GM23338 (cell line): ENCODE measurements around the gene RAB29. TPM values are rescaled to one million over a fixed set of nuclear protein-coding genes. Genes with fewer than 3 reads are reported as not detected.

Experiments
- ATAC-seq: fragments of 200-7000 bp; cut with Tn5 transposase; 3 replicates; pipeline ENCODE4 v1.9.1; 2020
- DNase-seq: peaks from one replicate; pipeline ENCODE4 v3.0.0-alpha.2; 2015; ENCODE audit warnings: low spot score
- H2AFZ ChIP-seq: fragments of 200-600 bp; sonication (generic); 2 replicates; pipeline ENCODE4 v1.8.0; 2016; ENCODE audit warnings: antibody characterized with exemption, mild to moderate bottlenecking, moderate library complexity
- H3F3A ChIP-seq: fragments of 200-600 bp; sonication (generic); replicated peaks from 2 replicates; pipeline ENCODE4 v1.8.0; 2017; ENCODE audit warnings: antibody characterized with exemption, mixed run types, low read depth
- H3K27ac ChIP-seq: fragments of 200-600 bp; sonication (generic); 2 replicates; pipeline ENCODE4 v1.6.1; 2016; ENCODE audit warnings: low read depth
- H3K27me3 ChIP-seq: fragments of 200-600 bp; sonication (generic); 2 replicates; pipeline ENCODE4 v1.8.0; 2016; ENCODE audit warnings: mild to moderate bottlenecking, mixed run types, moderate library complexity; ENCODE audit not compliant: insufficient read depth
- H3K36me3 ChIP-seq: fragments of 200-600 bp; sonication (generic); 2 replicates; pipeline ENCODE4 v1.8.0; 2016; ENCODE audit warnings: mild to moderate bottlenecking; ENCODE audit not compliant: insufficient read depth
- H3K4me1 ChIP-seq: fragments of 200-600 bp; sonication (generic); 2 replicates; pipeline ENCODE4 v1.8.0; 2016; ENCODE audit warnings: mild to moderate bottlenecking, moderate library complexity; ENCODE audit not compliant: insufficient read depth
- H3K4me2 ChIP-seq: fragments of 200-600 bp; sonication (generic); 2 replicates; pipeline ENCODE4 v1.7.1; 2017; ENCODE audit warnings: mixed run types
- H3K4me3 ChIP-seq: fragments of 200-600 bp; sonication (generic); 2 replicates; pipeline ENCODE4 v1.6.1; 2016; ENCODE audit warnings: mixed run types
- H3K79me2 ChIP-seq: fragments of 200-600 bp; sonication (generic); replicated peaks from 2 replicates; pipeline ENCODE4 v1.8.0; 2017; ENCODE audit warnings: mild to moderate bottlenecking; ENCODE audit not compliant: insufficient read depth
- H3K9me2 ChIP-seq: fragments of 200-600 bp; sonication (generic); 2 replicates; pipeline ENCODE4 v1.8.0; 2017; ENCODE audit not compliant: insufficient read depth
- H4K20me1 ChIP-seq: fragments of 200-600 bp; sonication (generic); replicated peaks from 2 replicates; pipeline ENCODE4 v1.8.0; 2017; ENCODE audit warnings: mild to moderate bottlenecking; ENCODE audit not compliant: insufficient read depth
- H3K27ac Mint-ChIP-seq: 2 replicates; pipeline ENCODE4 v1.8.0; 2020; ENCODE audit warnings: inconsistent platforms, mild to moderate bottlenecking, moderate library complexity, mixed read lengths
- H3K27me3 Mint-ChIP-seq: 3 replicates; pipeline ENCODE4 v1.8.0; 2022; ENCODE audit warnings: low read depth, mild to moderate bottlenecking, moderate library complexity, mixed read lengths, inconsistent platforms; ENCODE audit not compliant: insufficient read depth, poor library complexity
- H3K36me3 Mint-ChIP-seq: 3 replicates; pipeline ENCODE4 v1.8.0; 2021; ENCODE audit warnings: low read depth, mild to moderate bottlenecking, inconsistent platforms, moderate library complexity, mixed read lengths
- H3K4me1 Mint-ChIP-seq: 3 replicates; pipeline ENCODE4 v1.8.0; 2020; ENCODE audit warnings: mild to moderate bottlenecking, inconsistent platforms, mixed read lengths
- H3K4me3 Mint-ChIP-seq: 3 replicates; pipeline ENCODE4 v1.8.0; 2021; ENCODE audit warnings: moderate library complexity, mild to moderate bottlenecking, inconsistent platforms, mixed read lengths
- H3K9me3 Mint-ChIP-seq: 3 replicates; pipeline ENCODE4 v1.8.0; 2020; ENCODE audit warnings: moderate library complexity, mild to moderate bottlenecking, inconsistent platforms, mixed read lengths
- ZNF114 ChIP-seq: fragments of 250-450 bp; sonication (Bioruptor Pico); IDR thresholded peaks from 2 replicates; pipeline ENCODE4 v1.5.0; 2020; ENCODE audit warnings: mild to moderate bottlenecking, moderate library complexity
- ZNF331 ChIP-seq: fragments of 250-450 bp; sonication (Bioruptor Pico); IDR thresholded peaks from 2 replicates; pipeline ENCODE4 v1.5.0; 2020; ENCODE audit warnings: low read depth, mild to moderate bottlenecking, moderate library complexity
- ZNF462 ChIP-seq: fragments of 250-450 bp; sonication (Bioruptor Pico); IDR thresholded peaks from 2 replicates; pipeline ENCODE4 v1.5.0; 2020; ENCODE audit warnings: mild to moderate bottlenecking, moderate library complexity
- polyA plus RNA-seq: library from polyadenylated mRNA; unstranded; fragments of >200 nt; fragmentation: Nextera tagmentation; extraction: Ambion mirVana; gene quantifications from 2 replicates; pipeline ENCODE4 v1.2.1, GENCODE V29; 2016
- total RNA-seq: library from RNA; depleted of rRNA; stranded (reverse); fragments of >200 nt; shearing (Covaris generic); gene quantifications from 2 replicates; pipeline ENCODE4 v1.2.3, GENCODE V29; 2014

RAB29 gene
- total and polyA plus RNA-seq, 2 experiments from 2014 or later, result 7.1 to 9.1 TPM

GRCh38 chr1:205729945-205730610, 45.2 kb downstream of the RAB29 start (continued):
- TF ChIP-seq ZNF462 (CRISPR knock-in tag) (no peak), ZNF331 (CRISPR knock-in tag) (no peak), ZNF114 (no peak)

- H3K4me3 Mint-ChIP-seq, result no peak overlapping the region
- peaks cover 2% of the 10 kb centered on the region for H3K27me3 Mint-ChIP-seq
- no peaks in the 10 kb centered on the region for H3K4me1 Mint-ChIP-seq
- Histone ChIP-seq H2AFZ (no peak overlapping the region), H3K27ac (no peak overlapping the region), H4K20me1 (peaks cover 54% of the 10 kb centered on the region), H3K4me1 (no peaks in the 10 kb centered on the region), H3K4me3 (no peak overlapping the region), H3K27me3 (no peaks in the 10 kb centered on the region), H3K79me2 (peaks cover 77% of the 10 kb centered on the region), H3K36me3 (peaks cover 44% of the 10 kb centered on the region), H3K4me2 (no peak overlapping the region), H3F3A (peaks cover 3% of the 10 kb centered on the region; the same call in 1 of the 2 replicates), H3K9me2 (no peaks in the 10 kb centered on the region)
- TF ChIP-seq ZNF114, result no peak
- H3K9me3 Mint-ChIP-seq, result no peaks in the 10 kb centered on the region
- 0 out of 2 replicates have a peak overlapping the region, but pooled peaks have one; percentile 44 for H3K27ac Mint-ChIP-seq
- DNase-seq (no peak), ATAC-seq (no peak)
- peaks cover 80% of the 10 kb centered on the region for H3K36me3 Mint-ChIP-seq
These were observed 48.6 kb downstream of the RAB29 start for GRCh38 chr1:205726619-205727125.
